PC-9 (cell line): Measurements from ENCODE around the gene ATP11B.

Experiments
- CTCF ChIP-seq: fragments of 200-600 bp; sonication (generic); conservative IDR thresholded peaks from 2 replicates; pipeline ENCODE4 v1.6.1; 2017; ENCODE audit warnings: mixed run types, antibody characterized with exemption, mild to moderate bottlenecking, moderate library complexity
- EZH2 ChIP-seq: fragments of 200-600 bp; sonication (generic); IDR thresholded peaks from 2 replicates; pipeline ENCODE4 v1.8.0; 2017; ENCODE audit warnings: antibody characterized with exemption, low read depth

DNA sequence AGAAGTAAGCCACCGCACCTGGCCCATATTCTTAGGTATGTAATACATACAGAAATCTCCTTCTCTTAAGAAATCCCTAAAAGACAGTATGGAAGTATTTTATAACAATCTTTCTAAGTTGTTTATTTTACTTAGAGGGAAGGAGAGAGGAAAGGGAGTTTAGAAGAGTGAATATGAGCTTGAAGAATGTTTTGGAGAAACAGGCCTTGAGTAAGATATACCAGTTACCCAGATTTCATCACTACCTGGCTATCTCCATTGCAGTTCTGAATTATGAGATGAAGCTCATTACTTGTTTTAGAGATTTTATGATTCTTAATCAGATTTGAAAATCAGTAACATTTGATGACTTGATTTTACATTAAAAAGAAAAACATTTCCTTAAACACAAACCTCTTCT lies 115.2 kb downstream of the ATP11B start:
- no peak for TF ChIP-seq CTCF
- TF ChIP-seq EZH2 = no peak
